Activated naive CD4-positive, alpha-beta T cell (primary cell): Measurements from ENCODE around the gene AGAP1.

ENCODE experiments used
- DNase-seq, 4 experiments: peaks; one replicate each; lab custom pipeline; 2025; lab: John Stamatoyannopoulos, UW

AGAP1 gene

DNA sequence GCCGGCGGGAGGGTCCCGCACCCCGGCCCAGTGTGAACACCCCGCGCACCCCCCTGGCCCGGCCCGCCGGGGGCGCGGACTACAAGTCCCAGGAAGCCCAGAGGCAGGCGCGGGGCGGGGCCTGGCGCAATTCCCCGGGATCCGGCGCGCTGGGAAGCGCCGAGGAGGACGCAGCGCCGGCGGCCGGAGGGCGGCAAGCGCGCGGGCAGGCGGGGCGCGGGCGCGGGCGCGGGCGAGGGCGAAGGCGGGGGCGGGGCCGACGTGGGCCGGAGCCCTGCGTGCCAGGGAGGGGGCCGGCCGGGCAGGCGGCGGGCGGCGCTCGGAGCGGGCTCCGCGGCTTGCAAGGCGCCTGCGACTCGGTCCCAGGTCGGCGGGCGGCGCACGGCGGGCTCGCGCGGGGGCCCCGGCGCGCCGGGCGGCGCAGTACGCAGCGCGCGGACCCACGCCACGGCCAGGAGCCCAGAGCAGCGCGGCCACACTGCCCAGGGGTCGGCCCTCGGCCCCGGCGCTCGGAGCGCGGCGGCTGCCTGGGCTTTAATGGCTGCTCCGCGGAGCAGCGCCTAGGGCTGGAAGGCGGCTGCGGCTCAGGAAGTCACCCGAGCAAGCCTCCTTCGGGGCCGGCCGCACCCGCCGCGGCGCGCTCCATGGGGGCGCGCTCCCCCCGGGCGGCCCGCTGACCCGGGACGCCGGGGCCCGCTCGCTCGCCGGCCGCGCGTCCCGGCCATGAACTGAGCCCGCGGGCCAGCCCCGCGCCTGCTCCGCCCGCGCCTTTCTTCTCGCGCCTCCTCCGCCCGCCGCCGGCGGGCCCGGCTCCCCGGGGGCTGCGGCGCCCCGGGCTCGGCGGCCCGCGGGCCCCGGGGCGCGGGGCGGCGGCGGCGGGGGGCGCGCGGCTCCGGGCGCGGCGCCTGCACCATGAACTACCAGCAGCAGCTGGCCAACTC is at the start of gene AGAP1:
TSS of gene AGAP1 (plus strand) at position 269 of the 941 bp plus-strand sequence.
- no peak for DNase-seq

DNA sequence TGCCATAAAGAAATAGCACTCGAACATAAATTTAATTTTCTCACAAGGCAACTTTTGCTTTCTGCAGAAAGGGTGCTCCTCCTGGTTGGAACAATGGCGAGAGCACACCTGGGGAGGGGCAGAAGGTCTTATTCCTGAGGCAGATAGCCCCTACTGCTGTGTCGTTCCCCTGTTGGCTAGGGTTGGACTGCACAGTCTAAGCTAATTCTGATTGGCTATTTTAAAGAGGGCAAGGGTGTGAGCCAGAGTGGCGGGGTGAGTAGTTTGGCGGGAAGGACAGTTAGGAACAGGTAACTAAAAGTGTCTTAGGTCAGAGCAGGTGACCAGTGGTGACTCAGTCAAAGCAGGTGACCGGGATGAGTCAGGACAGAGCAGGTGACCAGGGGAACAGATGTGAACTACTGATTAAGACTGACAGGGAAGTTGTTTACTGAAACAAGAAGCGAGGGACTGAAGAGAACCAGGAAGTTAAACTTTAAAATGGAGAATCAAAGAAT is 49.7 kb upstream of the AGAP1 start:
- no peak for DNase-seq

DNA sequence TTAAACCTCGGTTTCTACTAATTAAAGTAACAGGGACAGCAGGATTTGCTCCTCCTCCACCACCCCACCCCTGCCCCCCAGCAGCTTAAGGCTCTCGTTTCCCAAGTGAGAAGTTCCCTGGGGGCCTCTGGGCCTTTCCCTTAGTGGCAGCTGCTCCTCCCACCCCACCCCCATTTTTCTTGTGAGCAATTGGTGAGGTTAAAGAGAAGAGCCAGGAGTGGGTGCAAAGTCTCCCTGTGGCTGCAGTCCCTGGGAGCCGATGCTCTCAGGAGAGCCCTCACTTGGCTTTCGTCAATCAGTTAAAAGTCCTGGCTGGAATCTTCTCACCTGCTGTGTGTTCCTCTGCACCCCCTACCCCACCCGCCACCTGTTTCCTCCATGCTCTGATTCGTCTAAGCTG is 48.7 kb upstream of the AGAP1 start:
- no peak for DNase-seq

DNA sequence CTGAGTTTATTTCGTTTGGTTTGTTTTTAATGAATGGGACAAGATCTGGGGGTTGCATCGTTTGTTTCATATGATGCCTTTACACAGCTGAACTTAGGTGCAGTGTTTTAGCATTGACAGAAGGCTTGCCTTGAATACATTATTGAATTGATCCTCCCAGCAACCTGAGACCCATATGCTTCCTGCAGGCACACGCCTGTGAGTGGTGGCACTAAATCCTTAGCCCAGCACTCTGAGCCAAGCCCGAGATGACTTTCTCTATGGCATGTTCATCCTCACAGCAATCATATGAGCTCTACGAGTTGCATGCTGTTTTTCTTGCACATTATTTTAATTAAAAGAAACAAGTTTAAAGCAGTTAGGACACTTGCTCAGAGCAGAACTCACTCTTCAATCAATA is 47.8 kb upstream of the AGAP1 start:
- DNase-seq = no peak

DNA sequence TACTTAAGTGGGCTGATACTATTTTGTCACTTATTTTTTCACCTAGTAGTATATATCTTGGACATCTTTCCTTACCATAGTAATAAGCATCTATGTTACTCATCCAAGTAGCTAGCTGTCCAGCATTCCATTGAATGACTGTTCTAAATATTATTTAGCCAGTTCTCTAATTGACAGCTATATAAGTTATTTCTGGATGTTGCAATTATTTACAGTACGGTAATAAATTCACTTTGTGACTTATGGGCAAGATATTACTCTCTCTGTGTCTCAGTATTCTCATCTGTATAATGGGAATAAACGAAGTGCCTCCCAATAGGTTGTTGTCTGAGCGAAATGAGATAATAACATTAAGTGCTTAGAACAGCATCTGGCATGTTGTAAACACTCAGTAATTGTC is 46.6 kb upstream of the AGAP1 start:
- DNase-seq = no peak

DNA sequence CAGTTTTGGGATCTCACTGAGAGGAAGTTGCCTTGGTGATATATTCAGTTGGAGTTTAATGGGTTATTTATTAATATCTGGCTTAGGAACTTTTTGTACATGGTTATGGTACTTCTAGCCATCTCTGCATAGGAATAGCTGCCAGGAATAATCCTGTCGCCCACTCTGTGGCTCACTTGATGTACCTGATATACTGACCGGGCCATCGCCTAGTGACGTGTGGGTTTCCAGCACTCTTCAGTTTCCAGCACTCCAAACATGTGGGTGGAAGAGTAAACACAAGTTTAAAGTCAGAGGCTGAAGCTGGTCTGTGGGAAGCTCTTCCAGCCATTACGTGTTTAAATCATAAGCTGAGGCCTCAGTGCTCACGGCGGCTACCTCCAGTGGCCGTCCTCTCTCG is 44.3 kb upstream of the AGAP1 start:
- DNase-seq = no peak

DNA sequence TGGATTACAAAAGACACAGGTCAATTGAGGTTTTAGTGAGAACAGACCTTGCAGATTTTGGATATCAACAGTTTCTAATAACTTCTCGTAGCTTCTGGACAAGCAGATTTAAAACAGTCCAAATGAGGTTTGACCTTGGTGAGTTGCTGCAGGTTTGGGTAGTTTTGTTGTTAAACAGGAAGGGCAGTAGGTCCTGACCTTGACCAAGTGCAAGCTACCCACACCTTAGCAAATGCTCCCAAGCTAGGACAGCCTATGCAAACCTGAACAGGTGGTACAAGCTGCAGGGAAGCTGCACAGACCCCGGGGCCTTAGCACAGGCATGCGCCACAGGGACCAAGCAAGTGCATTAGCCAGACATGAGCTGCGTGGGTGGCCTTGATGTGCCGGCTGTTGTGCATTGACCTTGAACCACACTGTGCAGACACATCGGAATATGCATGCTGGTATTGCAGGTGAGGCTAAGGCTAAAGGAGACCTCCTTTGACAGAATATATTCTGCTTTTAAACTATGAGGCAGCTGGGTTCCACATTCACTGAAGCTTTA is 40.2 kb upstream of the AGAP1 start:
- DNase-seq = no peak

DNA sequence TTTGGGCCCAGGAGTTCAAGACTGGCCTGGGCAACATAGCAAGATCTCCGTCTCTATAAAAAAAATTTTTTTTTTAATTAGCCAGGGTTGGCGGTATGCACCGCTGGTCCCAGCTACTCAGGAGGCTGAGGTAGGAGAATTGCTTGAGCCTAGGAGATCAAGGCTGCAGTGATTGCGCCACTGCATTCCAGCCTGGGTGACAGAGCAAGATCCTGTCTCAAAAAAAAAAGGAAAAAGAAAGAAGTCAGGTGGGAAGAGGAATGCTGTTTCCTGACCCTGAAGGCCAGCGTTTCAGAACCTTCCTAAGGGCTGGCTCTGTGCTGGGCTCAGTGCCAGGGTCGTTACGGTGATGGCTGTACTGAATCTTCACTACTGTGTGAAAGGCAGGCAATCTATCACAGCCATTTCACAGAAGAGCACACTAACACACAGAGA is 35.0 kb upstream of the AGAP1 start:
- no peak for DNase-seq

DNA sequence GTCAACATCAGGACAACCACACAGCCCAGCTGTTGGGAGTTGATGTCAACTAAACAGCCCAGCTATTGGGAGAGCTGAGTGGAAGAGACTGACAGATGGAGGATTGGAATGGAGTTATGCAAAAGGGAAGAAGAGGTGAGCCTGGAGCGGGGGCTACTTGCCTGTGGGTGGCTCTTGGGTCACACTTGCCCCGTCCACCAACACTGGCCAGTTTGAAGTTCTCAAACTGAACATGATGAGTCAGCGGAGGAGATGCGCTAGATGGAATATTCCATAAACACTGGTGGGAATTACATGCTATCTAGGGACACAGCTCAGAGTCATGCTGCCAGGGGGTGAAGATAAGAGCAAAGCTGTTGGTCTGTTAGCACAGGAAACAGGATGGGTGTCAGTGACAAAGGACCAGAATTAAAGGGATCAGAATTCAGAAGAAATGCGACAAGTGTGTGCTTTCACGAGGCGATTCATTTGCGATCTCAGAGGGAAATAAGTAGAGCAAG is 33.2 kb upstream of the AGAP1 start:
- DNase-seq = no peak

DNA sequence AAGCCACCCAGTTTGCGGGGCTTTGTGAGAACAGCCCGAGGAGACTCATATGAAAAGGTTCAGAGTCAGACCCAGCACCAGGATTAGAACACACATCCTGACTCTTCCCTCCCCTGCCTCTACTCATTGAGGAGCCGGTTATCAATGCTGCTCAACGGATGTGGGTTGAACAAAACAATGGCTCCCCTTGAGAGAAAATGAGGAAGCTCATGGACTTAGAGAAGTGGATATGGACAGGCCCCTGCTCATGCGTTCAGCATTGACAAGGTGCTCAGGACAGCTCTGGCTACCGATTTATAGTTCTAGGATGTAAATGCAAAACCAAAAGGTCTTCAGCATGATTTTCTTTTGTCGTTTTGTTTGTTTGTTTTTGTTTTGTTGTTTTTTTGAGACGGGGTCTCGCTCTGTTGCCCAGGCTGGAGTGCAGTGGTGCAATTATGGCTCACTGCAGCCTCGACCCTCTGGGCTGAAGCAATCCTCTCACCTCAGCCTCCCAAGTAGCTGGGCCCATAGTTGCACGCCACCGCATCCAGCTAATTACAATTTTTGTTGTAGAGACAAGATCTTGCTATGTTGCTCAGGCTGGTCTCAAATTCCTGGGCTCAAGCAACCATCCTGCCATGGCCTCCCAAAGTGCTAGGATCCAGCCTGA is 32.0 kb upstream of the AGAP1 start:
- no peak for DNase-seq

DNA sequence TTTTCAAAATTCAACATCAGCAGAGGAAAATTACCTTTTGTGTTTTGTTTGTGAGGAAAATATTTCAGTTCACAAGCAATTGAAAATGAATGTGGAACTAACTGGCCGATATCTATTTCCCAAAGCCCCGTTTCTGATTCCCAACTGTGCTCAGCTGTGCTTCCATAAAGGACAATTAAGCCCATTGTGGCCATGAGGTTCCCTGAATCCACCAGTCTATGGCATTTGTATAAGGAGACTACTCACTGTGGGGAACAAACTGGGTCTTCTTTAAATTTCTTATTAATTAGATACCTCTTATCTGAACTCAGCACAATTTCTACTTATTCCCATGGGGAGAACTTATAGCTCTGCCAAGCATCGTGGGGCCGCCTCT is 31.4 kb upstream of the AGAP1 start:
- DNase-seq = no peak

DNA sequence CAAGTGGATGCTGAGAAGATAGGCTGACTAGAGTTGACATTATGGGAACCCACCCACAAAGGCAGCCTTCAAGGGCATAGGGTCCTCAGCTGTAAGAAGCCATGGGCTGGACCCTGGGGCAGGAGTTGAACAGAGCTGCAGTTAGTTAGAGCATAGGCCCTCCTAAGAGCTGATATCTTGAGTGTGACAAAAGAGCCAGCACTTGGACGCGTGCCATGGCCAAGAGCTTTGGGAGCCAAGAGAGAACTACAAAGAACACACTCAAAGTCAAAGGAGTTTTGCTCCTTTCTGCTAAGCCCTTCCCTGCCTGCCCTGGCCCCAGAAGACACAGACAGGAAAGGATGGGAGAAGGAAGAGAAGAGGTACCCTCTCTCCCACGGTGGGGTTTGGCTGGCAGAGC is 29.9 kb upstream of the AGAP1 start:
- no peak for DNase-seq

DNA sequence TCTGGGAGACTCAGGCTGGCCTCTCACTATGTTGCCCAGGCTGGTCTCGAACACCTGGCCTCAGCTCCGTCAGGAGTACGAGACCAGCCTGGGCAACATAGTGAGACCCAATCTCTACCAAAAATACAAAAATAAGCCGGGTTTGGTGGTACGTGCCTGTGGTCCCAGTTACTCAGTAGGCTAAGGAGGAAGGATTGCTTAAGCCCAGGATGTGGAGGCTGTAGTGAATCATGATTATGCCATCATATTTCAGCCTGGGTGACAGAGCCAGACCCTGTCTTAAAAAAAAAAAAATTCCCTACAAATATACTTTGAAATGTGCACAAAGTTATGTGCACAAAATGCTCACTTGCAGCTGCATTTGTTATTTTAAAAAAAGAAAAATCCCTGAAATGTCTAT is 26.3 kb upstream of the AGAP1 start:
- DNase-seq = no peak

DNA sequence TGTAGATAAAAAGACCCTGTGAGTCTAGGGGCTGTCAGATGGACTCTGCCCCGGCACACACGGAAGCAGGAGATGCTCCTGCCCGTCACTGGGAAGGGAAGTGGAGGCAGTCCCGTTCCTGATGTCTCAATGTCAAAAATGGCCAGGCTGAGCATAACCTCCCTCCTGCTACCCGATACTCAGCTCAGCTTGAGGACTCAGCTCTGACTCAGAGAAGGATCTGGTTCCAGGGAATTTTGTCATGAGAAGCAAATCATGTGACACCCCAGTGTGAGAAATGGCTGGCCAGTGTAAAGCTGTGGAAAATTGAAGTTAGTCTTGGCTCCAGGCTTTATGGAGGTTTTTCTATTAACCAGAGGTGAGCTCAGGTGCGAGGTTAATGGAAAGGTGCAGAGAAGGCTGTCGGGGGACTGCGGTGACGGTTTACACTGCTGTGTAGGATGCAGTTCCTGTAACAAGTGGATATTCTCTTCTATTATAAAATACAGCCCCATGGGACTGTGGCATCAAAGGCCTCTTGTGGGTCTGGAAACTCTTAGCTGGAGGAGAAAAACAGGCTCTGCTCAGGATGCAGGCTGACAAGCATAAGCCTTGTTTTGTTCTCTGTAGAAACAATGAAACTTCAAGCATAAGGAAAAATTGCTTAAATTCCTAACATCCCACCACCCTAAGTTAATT is 24.7 kb upstream of the AGAP1 start:
- no peak for DNase-seq

DNA sequence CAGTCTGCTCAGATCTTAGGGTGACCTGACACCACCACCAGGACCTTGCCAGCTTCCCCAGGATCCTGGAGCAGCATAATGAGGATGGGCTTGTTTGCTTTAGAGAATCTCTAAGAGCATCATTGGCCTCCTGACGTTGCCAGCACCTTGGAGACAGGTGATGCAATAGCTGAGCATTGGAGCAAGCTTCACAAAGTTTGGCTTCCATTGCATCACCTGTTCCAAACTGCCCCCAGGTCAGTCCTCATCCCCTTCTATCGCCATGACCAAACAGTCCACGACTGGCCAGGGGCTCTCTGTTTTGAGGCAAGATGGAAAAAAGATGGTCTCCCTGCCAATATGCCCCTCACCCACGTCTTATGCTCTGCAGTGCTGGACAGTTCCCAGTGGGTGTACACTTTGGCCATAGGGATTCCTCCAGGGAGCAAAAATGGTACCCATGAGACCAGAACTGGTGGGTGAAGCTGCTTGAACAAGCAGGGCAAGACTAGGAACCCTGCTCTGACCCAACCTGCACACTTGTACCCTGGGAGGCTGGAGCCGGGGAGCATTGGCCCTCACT is 22.6 kb upstream of the AGAP1 start:
- no peak for DNase-seq

DNA sequence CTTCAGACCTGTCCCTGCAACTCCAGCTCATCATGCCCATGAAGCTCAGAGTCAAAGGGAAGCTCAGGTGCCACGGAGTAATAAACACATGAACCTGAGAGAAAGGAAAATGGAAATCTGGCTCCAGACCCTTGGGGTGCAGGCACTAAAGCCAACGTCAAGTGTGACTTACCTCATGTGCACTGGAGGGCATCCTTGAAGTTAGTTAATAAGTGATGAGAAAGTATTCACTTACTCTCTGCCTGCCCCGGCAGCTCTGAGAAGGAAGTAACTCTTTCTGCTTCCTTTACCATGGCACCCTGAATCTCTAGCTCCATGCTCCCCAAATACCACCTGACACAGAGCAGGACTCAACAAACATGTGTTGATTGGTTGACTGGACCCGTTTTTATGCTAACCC is 21.4 kb upstream of the AGAP1 start:
- DNase-seq = no peak

DNA sequence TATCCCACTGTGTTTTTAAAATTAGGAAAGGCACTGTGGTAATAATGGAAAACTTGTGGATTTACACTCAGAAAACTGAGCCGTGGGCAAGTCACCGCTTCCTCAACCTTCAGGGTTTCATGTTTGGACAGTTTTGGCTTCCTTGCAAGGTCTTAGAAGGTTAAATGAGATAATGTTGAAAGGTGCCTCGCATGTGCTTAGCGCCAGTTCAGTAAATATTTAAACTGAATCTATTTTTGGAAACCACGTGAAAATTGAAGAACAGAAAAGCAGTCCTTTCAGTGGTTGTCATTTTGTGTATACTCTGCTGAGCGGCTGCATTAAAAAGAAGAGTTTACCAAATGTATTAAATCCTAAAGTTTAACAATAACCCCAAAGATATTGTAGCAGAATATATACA is 15.2 kb upstream of the AGAP1 start:
- no peak for DNase-seq

DNA sequence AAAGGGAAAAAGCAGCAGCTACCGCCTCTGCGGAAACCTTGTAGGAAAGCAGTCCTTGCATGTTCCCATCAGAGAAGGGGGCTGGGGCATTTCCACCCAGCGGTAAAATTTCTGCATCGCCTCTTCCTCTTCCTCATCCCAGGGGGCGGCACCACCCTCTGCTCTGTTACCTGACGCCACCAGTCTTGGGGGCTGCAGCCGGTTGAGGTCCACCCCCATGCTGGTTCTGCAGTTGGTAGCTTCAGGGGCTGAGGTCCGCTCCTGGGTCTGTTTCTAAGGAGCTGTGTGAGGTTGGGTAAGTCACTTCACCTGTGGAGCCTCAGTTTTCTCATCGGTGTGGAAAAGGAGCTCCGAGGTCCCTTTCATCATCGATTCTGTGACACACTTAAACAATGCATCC is 14.2 kb upstream of the AGAP1 start:
- DNase-seq = no peak

DNA sequence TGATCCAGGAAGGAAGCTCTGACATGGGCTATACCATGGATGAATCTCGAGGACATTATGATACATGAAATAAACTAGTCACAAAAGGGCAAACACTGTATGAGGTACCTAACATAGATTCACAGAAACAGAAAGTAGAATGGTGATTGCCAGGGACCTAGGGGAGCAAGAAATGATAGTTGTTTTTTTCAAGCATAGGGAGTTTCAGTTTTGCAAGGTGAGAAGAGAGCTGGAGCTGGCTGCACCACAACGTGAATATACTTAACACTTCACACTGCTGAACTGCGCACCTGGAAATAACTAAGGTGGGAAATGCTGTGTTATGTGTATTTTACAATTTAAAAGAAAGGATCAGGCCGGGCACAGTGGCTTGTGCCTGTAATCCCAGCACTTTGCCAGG is 13.2 kb upstream of the AGAP1 start:
- no peak for DNase-seq

DNA sequence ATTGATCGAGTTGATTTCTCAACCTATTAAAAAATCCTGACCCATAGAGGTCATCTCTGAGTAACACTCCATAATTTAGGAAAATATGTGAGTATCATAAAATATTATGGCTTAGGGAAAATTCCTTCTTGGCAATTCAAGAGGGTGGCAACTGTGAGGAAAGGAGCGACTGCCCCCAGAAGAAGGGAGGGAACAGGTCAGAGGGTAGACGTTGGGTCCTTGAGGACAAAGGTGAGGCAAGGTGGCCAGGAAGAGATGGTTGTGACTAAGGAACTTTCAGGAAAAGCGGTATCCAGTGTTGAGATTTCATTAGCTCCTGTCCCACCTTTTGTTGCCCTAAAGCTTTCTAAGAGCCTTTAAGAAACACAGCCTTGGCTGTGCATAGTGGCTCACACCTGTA is 10.5 kb upstream of the AGAP1 start:
- no peak for DNase-seq

DNA sequence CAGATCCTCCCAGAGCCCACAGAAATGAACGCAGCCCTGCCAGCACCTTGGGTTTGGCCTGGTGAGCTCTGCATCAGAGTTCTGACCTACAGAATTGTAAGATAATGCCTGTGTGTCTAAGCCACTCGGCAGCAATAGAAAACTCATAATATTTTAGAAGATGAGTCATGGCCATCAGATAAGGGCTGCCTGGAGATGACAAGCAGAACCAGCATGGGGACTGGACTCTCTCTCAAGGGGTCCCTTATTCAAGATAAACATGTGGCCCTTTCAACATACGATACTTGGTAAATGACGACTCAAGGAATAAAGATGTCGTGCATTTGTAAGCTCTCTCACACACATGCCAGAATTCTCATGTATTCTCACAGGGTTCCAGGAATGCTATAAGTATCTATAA is 8.5 kb upstream of the AGAP1 start:
- no peak for DNase-seq

DNA sequence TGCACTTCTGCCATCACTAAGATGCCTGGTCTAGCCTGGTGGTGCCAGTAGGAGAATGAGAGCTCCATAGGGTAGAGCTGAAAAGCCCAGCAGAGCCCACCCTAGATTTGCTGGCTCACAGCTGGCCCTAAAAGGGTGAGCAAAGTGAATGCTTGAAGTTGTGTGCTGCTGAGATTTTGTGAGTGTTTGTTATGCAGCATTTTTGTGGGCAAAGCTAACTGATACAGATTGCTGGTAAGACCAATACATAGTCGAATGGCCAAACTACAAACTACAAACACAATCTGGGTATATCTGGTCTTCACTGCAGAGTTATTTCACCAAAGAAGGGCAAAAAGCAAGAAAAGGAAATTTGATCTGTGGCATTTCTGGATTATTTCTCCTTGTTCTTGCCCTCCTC is 7.1 kb upstream of the AGAP1 start:
- no peak for DNase-seq
